ENCODE measurements around the gene AMMECR1L. TPM values are rescaled to one million over a fixed set of nuclear protein-coding genes. Genes with fewer than 3 reads are reported as not detected.
"Not testable (repeated sequence)": the region's sequence is repeated elsewhere in the genome, so short reads cannot be mapped to it uniquely, and the experiment has no call there.

Gene AMMECR1L
- total and polyA plus RNA-seq, 2 of the 4 experiments (the other 2 are of a cell fraction), result 13.4 to 14.0 TPM

GRCh38 chr2:127812441-127812840 lies 73.3 kb downstream of the AMMECR1L start:
- H4K20me1 ChIP-seq (ENCODE audit: insufficient read depth, low read length), result peaks cover 19% of the 10 kb centered on the region
- H2AK9ac ChIP-seq (replicated peaks; ENCODE audit: low read depth, low read length, poor library complexity); H3K9ac ChIP-seq (ENCODE audit: low read depth, low read length); H3K27ac ChIP-seq (ENCODE audit: insufficient read depth, low read length); H3K4me2 ChIP-seq (ENCODE audit: low read depth, low read length); BruUV-seq (replicated peaks); H2BK20ac ChIP-seq (ENCODE audit: low read depth, low read length); H2AFZ ChIP-seq (replicated peaks; ENCODE audit: low read length, poor library complexity); H4K5ac ChIP-seq (ENCODE audit: low read depth, low read length); H3K9me3 ChIP-seq (ENCODE audit: control insufficient read depth, insufficient read depth, low read length); H3K4ac ChIP-seq (ENCODE audit: low read depth, low read length); POLR2A ChIA-PET (ENCODE audit: unreplicated experiment); H2BK5ac ChIP-seq (ENCODE audit: low read depth, low read length, poor library complexity, severe bottlenecking); H3K56ac ChIP-seq (ENCODE audit: extremely low read depth, insufficient read depth, low read length); H2AK5ac ChIP-seq (ENCODE audit: low read depth, low read length); intact Hi-C loops (cut with micrococcal nuclease); in situ Hi-C loops (cut with MboI; ENCODE audit: low sequenced_read_pairs); H3K4me1 ChIP-seq (ENCODE audit: control insufficient read depth, insufficient read depth, low read length); H3K23ac ChIP-seq (ENCODE audit: low read depth, low read length); H3K4me3 ChIP-seq (ENCODE audit: insufficient read depth, low read depth, low read length); CTCF ChIA-PET; dilution Hi-C loops (cut with HindIII; ENCODE audit: low sequenced_read_pairs, unreplicated experiment); H4K8ac ChIP-seq (ENCODE audit: low read depth in 2 of 2, low read length in 2 of 2); H2BK120ac ChIP-seq (ENCODE audit: low read depth, low read length); H4K91ac ChIP-seq (ENCODE audit: insufficient read depth, low read depth, low read length); DNase-seq; ATAC-seq (ENCODE audit: low read depth); H2BK15ac ChIP-seq (ENCODE audit: low read depth, low read length); H3K36me3 ChIP-seq (ENCODE audit: control insufficient read depth, insufficient read depth, low read length); H3K18ac ChIP-seq (ENCODE audit: low read depth, low read length); H3K27me3 ChIP-seq (ENCODE audit: control insufficient read depth, insufficient read depth, low read length); H3K14ac ChIP-seq (replicated peaks; ENCODE audit: low read depth, low read length); H3K9me1 ChIP-seq (ENCODE audit: insufficient read depth, low read length): not testable (repeated sequence)
- 100% methylated on average over 2 of the region's 3 CpGs; no CpG with 5 or more reads in 1 of the 2 experiments for WGBS, 2 experiments (ENCODE audit: extremely low coverage in 2 of 2, insufficient read length in 1 of 2)
- H3K79me1 ChIP-seq (ENCODE audit: low read depth in 1 of 2, low read length in 2 of 2), result peaks cover 5 to 21% of the 10 kb centered on the region in 2 experiments; a peak in 3 of 4 replicates

Small RNAs within 50 kb of the gene (microRNA-seq; reads per million reads assigned to microRNA genes)
- gene AC012306.1 (ENCODE audit: insufficient read depth, insufficient read length) (not detected), gene RF00017 (ENCODE audit: insufficient read depth, insufficient read length) (not detected), gene RF00019 (ENCODE audit: insufficient read depth, insufficient read length) (not detected), gene RNU6-395P (ENCODE audit: insufficient read depth, insufficient read length) (not detected)

Small RNAs within 50 kb of the gene (small RNA-seq; reads per million reads assigned to genes)
- 0 reads per million in 5 experiments for gene AC012306.1
- 0 reads per million in 5 experiments for gene RF00017
- gene RF00019, result 0 reads per million in 5 experiments
- gene RNU6-395P, result 0 reads per million in 5 experiments

Other genes with a start within 250 kb of the AMMECR1L start
- gene GPR17, start 239.8 kb downstream of the AMMECR1L start, total RNA-seq (2012; rRNA removed), result not detected in 2 replicates
- gene GPR17, start 239.8 kb downstream of the AMMECR1L start, polyA plus RNA-seq (2012; rRNA removed), result not detected in 2 replicates
- gene LIMS2, start 210.4 kb downstream of the AMMECR1L start, total RNA-seq (2012; rRNA removed), result 1.1 and 1.3 TPM in 2 replicates
- gene LIMS2, start 210.4 kb downstream of the AMMECR1L start, polyA plus RNA-seq (2012; rRNA removed), result 17.8 and 18.8 TPM in 2 replicates
- 2.5 and 3.9 TPM in 2 replicates for gene SFT2D3, start 184.5 kb downstream of the AMMECR1L start, total RNA-seq (2012; rRNA removed)
- 3.1 TPM in 2 replicates for gene SFT2D3, start 184.5 kb downstream of the AMMECR1L start, polyA plus RNA-seq (2012; rRNA removed)
- gene WDR33, start 74.8 kb downstream of the AMMECR1L start, total RNA-seq (2012; rRNA removed), result 41.2 and 47.8 TPM in 2 replicates
- 14.9 and 19.6 TPM in 2 replicates for gene WDR33, start 74.8 kb downstream of the AMMECR1L start, polyA plus RNA-seq (2012; rRNA removed)
- 41.6 and 42.2 TPM in 2 replicates for gene POLR2D, start 27.8 kb downstream of the AMMECR1L start, total RNA-seq (2012; rRNA removed)
- 12.9 and 18.0 TPM in 2 replicates for gene POLR2D, start 27.8 kb downstream of the AMMECR1L start, polyA plus RNA-seq (2012; rRNA removed)
- gene SAP130, start 142.1 kb upstream of the AMMECR1L start, total RNA-seq (2012; rRNA removed), result 5.0 and 6.1 TPM in 2 replicates
- 17.1 and 20.2 TPM in 2 replicates for gene SAP130, start 142.1 kb upstream of the AMMECR1L start, polyA plus RNA-seq (2012; rRNA removed)
- gene UGGT1, start 205.2 kb upstream of the AMMECR1L start, total RNA-seq (2012; rRNA removed), result 71.3 and 100.0 TPM in 2 replicates
- gene UGGT1, start 205.2 kb upstream of the AMMECR1L start, polyA plus RNA-seq (2012; rRNA removed), result 23.0 and 26.1 TPM in 2 replicates

Measured in IMR-90 (cell line).